OCI-LY3 (cell line): Measurements from ENCODE around the gene FETUB.

Experiments used
- CTCF ChIP-seq: fragments of 200-600, 300-600 bp; sonication (generic); IDR thresholded peaks from 2 replicates; pipeline ENCODE4 v1.5.1; 2014; ENCODE audit warnings: antibody characterized with exemption, low read length, low read depth
- EZH2phosphoT487 ChIP-seq: fragments of 200-600 bp; shearing (Covaris generic); IDR thresholded peaks from 2 replicates; pipeline ENCODE4 v1.6.1; 2018; ENCODE audit warnings: antibody characterized with exemption, mixed run types, low read depth

GRCh38 chr3:186640929-186641328 lies 730 bp downstream of the FETUB start:
- TF ChIP-seq CTCF (no peak), EZH2phosphoT487 (no peak)
